Panc1 (cell line): Measurements from ENCODE around the gene ATXN1.

Source experiments
- CTCF ChIP-seq: fragments of 450-650 bp; IDR thresholded peaks from 2 replicates; pipeline ENCODE4 v1.5.1; 2017; ENCODE audit warnings: mild to moderate bottlenecking
- POLR2AphosphoS5 ChIP-seq: IDR thresholded peaks from 2 replicates; pipeline ENCODE4 v1.6.1; 2012; ENCODE audit warnings: mild to moderate bottlenecking, low read depth, low read length, moderate library complexity

DNA sequence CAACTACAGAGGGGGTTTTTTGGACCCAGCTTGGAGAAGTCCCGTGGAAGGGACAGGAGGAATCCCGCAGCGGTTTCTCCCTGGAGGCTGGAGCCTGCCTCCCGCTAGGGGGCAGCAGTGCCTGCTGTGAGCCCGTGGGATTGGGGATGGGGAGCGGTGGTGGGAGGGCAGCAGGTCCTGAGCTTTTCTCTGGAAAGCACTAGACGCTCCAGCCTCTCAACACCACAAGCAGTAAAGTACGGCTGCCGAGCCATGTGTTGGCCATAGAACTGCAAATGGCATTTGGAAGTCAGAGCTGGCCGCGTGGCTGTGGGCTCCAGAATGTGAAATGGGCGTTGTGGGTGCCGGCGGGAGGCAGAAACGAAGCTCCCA is 475.1 kb downstream of the ATXN1 start:
- peak; percentile 91 for TF ChIP-seq CTCF
- no peak for TF ChIP-seq POLR2AphosphoS5
